DMS114 treated with DMSO at 0.1 percent for 48 hours (cell line): ENCODE data around the gene CXCL1.

Experiments used
- DNase-seq: peaks from one replicate; lab custom pipeline; 2025; ENCODE audit not compliant: unreplicated experiment; lab: John Stamatoyannopoulos, UW

The CXCL1 gene

DNA sequence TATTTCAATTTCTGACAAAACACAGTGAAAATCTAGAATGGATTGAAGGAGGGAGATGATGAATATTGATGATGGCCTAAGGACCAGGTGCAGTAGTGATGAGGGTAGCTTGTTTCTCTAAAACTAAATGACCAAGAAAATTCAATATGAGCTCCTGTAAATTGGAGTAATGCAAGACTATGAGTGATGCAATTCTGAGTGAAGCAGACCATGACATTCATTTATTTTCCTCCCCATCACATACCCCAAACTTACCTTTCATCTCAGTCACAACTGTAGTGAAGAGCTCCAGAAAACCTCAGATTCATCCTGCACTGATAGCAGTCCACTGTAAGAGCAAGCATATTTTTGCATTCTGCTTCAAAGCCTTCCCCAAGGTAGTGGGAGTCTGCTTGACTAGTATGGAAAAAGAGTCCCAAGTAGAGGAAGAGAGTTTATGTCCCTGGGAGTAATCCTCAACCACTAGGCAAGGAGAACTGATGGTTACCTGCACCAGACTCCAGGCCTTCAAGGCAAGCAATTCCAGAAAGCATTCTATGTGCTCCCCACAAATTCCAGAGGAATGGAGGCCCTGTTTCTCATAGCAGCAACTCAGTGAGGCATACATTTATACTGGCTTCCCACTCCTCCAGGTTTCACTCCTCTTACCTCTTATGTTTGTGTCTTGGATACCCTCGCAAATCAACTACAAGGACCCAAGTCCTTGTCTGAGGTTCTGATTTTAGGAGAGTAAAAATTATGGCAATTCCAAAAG lies 47.2 kb downstream of the CXCL1 start:
- DNase-seq = no peak

DNA sequence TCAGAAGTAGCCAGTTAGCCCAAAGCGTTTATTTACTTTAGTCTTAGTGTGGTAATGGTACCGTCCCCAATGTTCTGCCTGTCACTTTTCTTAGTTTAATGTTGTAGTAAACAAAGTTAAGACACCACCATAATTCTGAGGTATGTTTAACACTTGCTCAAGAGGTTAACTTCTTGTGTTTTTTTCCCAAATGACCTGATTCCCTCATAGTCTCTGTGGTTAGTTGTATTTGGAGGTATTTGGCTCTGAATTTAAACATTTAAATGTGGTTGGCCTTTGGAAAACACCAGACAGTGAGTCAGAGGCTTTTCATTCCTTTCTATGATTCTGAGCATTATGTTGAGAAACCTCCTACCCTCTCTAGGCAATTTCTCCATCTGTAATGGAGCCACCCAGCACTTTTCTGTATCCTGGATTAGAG lies 47.9 kb downstream of the CXCL1 start:
- DNase-seq = no peak

DNA sequence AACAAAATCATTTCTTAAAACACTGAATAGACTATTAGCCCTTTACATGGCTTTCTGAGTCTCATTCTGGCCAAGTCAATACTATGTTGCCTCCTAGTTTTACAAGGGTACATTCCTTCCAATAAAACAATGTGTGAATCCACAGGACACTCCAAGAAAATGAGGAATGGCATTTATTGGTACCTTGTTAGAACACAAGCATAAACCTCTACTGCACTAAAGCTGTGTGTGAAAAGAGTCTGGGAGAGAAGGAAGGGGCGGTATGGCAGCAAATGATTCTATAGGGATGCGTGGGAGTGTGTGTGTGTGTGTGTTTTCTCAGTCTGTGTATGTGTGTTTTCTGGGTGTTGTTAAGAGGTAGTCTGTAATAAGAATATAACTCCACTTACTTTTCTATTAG lies 48.9 kb downstream of the CXCL1 start:
- DNase-seq = no peak

DNA sequence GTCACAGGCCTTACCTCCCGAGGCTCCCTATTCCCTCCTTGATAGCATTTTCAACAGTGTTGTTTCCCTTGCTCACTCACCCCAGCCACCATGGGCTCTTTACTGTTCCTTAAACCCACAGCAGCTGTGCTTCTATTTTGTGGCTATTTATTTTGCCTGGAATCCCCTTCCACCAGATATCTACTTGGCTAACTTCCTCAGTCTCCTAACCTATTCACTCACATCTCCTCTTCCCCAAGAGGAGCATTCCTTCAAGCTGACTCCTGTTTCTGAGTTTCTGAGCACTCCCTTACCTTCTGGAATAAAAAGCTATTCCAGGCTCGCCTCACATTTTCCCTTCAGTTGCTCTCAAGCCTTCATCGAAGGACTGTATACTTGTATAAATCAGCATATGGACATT lies 50.5 kb downstream of the CXCL1 start:
- no peak for DNase-seq
